ENCODE results near the gene LIN54.
"Not testable (repeated sequence)": the region's sequence is repeated elsewhere in the genome, so short reads cannot be mapped to it uniquely, and the experiment has no call there.

LIN54 gene

DNA sequence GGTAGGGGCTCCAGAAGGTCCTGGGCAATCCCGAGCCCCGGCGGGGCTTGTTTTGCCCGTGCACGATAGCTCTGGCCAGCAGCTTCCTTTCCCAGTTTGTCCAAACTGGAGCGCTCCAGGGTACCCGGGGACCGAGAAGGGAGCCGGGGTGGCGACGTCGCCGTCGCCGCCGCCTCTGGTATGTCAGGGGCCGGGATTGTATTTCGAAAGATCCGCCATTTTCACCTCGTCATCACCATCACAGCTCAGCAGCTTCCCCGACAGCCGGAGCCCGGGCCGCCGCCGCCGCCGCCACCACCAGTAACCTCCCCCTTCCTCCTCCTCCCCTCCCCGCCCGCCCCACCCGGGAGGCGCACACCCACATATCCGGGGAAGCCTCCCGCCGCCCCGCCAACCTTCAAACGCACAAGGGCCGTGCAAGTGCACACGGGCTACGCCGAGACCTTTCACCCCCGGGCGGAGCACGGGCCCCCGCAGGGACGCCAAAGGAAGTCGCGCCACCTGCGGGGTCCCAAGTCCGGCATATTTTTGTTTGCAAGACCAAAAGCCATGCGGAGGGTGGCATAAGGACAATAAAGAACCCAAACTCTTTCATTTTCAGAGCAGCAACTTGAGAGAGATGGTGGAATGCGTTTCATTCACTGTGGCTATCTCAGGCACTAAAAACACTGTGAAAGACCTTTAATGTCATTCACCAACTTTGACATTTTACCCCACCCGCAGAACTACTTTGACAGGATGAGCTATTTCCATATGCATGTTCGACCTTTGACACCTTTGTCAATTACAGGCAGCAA is at the start of gene LIN54:
Gene LIN54 (minus strand): TSS at position 302 of the 797 bp plus-strand sequence. CDS start 25,979 bp downstream, outside the sequence.
- H4K20me1 ChIP-seq (ENCODE audit: insufficient read depth) = no peaks in the 10 kb centered on the region
- no peaks in the 10 kb centered on the region for H3K36me3 ChIP-seq (ENCODE audit: insufficient read depth)
- TF ChIP-seq, protein P1, sequence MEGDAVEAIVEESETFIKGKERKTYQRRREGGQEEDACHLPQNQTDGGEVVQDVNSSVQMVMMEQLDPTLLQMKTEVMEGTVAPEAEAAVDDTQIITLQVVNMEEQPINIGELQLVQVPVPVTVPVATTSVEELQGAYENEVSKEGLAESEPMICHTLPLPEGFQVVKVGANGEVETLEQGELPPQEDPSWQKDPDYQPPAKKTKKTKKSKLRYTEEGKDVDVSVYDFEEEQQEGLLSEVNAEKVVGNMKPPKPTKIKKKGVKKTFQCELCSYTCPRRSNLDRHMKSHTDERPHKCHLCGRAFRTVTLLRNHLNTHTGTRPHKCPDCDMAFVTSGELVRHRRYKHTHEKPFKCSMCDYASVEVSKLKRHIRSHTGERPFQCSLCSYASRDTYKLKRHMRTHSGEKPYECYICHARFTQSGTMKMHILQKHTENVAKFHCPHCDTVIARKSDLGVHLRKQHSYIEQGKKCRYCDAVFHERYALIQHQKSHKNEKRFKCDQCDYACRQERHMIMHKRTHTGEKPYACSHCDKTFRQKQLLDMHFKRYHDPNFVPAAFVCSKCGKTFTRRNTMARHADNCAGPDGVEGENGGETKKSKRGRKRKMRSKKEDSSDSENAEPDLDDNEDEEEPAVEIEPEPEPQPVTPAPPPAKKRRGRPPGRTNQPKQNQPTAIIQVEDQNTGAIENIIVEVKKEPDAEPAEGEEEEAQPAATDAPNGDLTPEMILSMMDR (conservative IDR thresholded peaks at IDR 0.05; ENCODE audit: low read depth, low read length) = no peak
- H3K27me3 ChIP-seq (ENCODE audit: insufficient read depth, low read depth) = no peaks in the 10 kb centered on the region
- H3K4me2 ChIP-seq = peak within 1 kb of the TSS; percentile 88
- H3K4me1 ChIP-seq (ENCODE audit: low read depth, poor library complexity, severe bottlenecking) = peaks cover 37% of the 10 kb centered on the region
- H3K9ac ChIP-seq = peak within 1 kb of the TSS; percentile 93
- H3K79me2 ChIP-seq (ENCODE audit: insufficient read depth, low read depth) = peaks cover 68% of the 10 kb centered on the region
- peak within 1 kb of the TSS; percentile 81 for H3K4me3 ChIP-seq (IDR thresholded peaks at IDR 0.05; ENCODE audit: insufficient read depth, low read depth, low read length)
- peak within 1 kb of the TSS; percentile 93 for H3K27ac ChIP-seq
- H2AFZ ChIP-seq (ENCODE audit: low read depth) = peak within 1 kb of the TSS; percentile 84

DNA sequence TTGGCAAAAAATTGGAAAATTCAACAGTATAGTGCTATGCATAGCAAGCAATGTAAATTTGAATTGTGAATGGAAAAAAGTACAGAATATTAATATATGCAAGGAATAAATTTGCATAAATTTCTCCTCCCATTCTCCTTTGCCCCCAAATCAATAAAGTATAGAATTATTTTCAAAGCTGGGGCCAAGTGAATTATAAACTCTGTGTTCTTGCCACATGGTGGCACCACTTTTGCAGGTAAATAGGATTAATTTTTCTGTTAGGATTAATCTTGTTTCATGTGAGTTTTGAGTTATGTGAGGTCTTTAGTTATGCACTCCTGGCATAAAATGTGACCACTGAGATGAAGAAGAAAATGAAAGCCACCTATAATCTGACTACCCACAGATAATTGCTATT is 44.3 kb upstream of the LIN54 start:
- no peak overlapping the region for H3K27ac ChIP-seq
- H3K9ac ChIP-seq = no peak overlapping the region
- TF ChIP-seq, protein P1 (conservative IDR thresholded peaks at IDR 0.05; ENCODE audit: low read depth, low read length) = peak; percentile 58; the same call in 1 of the 2 replicates
- no peak overlapping the region for H3K4me3 ChIP-seq (IDR thresholded peaks at IDR 0.05; ENCODE audit: insufficient read depth, low read depth, low read length)
- no peak overlapping the region for H3K4me2 ChIP-seq
- H3K4me1 ChIP-seq (ENCODE audit: low read depth, poor library complexity, severe bottlenecking) = peaks cover 3% of the 10 kb centered on the region
- no peak overlapping the region for H2AFZ ChIP-seq (ENCODE audit: low read depth)
- H3K36me3 ChIP-seq (ENCODE audit: insufficient read depth) = no peaks in the 10 kb centered on the region
- H3K79me2 ChIP-seq (ENCODE audit: insufficient read depth, low read depth) = no peaks in the 10 kb centered on the region
- no peaks in the 10 kb centered on the region for H3K27me3 ChIP-seq (ENCODE audit: insufficient read depth, low read depth)
- no peaks in the 10 kb centered on the region for H4K20me1 ChIP-seq (ENCODE audit: insufficient read depth)

DNA sequence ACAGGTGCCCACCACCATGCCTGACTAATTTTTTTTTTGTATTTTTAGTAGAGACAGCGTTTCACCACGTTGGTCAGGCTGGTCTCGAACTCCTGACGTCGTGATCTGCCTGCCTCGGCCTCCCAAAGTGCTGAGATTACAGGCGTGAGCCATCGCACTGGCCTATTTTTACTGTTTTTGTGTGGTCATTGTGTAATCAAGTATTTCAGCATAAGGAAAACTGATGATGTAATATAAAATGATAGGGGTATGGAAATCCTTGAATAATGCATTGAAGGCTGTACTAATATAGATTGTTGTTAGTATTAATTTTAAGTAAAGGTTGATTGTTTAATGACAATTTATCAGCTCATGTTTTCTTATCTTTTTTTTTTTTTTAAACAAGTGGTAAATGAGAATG is 38.2 kb upstream of the LIN54 start:
- H3K27me3 ChIP-seq (ENCODE audit: insufficient read depth, low read depth); H3K27ac ChIP-seq; H3K4me2 ChIP-seq; H4K20me1 ChIP-seq (ENCODE audit: insufficient read depth); H3K79me2 ChIP-seq (ENCODE audit: insufficient read depth, low read depth); H3K36me3 ChIP-seq (ENCODE audit: insufficient read depth); H3K4me1 ChIP-seq (ENCODE audit: low read depth, poor library complexity, severe bottlenecking); H2AFZ ChIP-seq (ENCODE audit: low read depth); H3K9ac ChIP-seq; H3K4me3 ChIP-seq (IDR thresholded peaks at IDR 0.05; ENCODE audit: insufficient read depth, low read depth, low read length): not testable (repeated sequence)

DNA sequence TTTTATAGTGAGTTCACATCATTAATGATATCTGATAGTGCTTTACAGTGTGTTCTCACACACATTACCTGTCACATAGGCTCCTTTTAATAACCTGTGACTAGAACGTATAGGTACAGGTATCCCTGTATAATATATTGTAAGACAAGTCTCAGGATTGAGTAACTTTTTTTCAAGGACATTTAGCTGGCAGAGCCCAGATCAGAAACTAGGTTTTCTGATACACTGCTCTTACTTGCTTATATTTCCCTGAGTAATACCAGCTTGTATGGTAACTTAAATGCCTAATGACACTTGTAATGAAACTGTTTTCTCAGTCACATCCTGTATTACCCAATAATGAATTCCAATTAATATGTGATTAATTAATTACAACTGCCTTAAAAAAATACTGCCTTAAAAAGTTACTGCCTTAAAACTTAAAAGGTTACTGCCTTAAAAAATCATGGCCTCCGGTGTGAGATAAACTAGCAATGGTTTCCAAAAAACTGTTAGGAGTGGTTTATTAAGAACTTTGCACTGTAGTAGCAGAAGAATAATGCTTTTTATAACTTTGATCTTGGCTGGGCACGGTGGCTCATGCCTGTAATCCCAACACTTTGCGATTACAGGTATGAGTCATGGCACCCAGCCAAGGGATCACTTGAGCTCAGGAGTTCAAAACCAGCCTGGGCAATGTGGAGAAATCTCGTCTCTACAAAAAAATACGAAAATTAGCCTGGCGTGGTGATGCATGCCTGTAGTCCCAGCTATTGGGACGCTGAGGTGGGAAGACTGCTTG is 36.3 kb upstream of the LIN54 start:
- Histone ChIP-seq H3K36me3 (ENCODE audit: insufficient read depth) (no peaks in the 10 kb centered on the region), H3K4me2 (no peak overlapping the region)

More for the DNA sequence above, 36.3 kb upstream of the LIN54 start:
- H3K79me2 ChIP-seq (ENCODE audit: insufficient read depth, low read depth) = peaks cover 14% of the 10 kb centered on the region; the same call in 1 of the 2 replicates
- H4K20me1 ChIP-seq (ENCODE audit: insufficient read depth) = no peaks in the 10 kb centered on the region
- no peak overlapping the region for H2AFZ ChIP-seq (ENCODE audit: low read depth)
- H3K27ac ChIP-seq = no peak overlapping the region
- H3K9ac ChIP-seq = no peak overlapping the region
- TF ChIP-seq, protein P1 (conservative IDR thresholded peaks at IDR 0.05; ENCODE audit: low read depth, low read length) = no peak
- peaks cover 4% of the 10 kb centered on the region for H3K4me1 ChIP-seq (ENCODE audit: low read depth, poor library complexity, severe bottlenecking)
- no peak overlapping the region for H3K4me3 ChIP-seq (IDR thresholded peaks at IDR 0.05; ENCODE audit: insufficient read depth, low read depth, low read length)
- no peaks in the 10 kb centered on the region for H3K27me3 ChIP-seq (ENCODE audit: insufficient read depth, low read depth)
